GM18873 (cell line): ENCODE data around the gene ARHGAP31.
A peak's percentile ranks its signal among the peaks of the same experiment; 100 is the strongest.

Experiments
- ATAC-seq: cut with Tn5 transposase; IDR thresholded peaks from one replicate; pipeline ENCODE4 v1.9.1; 2021; ENCODE audit warnings: mild to moderate bottlenecking, moderate library complexity, moderate number of reproducible peaks; ENCODE audit not compliant: unreplicated experiment, low FRiP score

Gene ARHGAP31

DNA sequence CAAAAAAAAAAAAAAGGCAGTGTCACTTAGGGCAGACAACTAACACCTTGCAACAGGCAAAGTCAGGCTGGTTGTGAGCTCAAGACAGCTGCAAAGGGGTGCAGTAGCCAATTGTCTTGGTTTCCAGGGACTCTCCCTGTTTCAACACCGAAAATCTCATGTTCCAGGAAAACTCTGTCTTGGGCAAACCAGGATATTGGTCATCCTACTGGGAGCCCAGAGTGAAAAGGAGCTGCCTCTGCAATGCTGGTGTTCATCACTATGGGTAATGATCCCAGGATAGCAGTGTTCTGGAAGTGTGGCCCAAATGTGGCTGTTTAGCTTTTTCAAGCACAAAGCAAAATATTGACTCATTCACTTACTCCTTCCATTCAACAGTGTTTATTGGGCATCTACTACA, 82.6 kb downstream of the ARHGAP31 start:
- no peak for ATAC-seq

DNA sequence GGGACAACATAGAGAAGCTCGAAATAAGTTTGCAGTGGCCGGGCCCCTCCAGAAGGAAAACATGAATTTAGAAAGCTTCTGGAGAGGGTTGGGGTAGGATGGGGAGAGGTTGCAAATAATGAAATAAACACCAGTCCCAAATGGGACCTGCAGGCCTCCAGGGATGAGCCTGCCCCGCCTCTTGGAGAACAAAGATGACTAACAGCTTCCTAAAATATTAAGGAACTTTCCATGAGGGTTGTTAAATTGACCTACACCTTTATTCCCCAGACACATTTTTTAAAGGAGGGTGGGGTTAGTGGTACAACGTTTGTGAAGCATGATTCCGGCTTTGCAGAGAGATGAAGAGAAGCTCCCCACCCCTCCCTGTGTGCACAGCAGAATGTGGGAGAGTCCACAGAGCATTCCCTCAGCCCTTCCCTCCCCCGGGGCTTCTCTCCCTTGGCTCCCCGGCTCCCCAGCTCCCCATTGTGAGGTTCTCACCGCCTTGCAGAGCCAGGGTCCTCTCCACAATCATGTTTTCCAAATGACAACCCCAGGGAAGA, 84.1 kb downstream of the ARHGAP31 start:
- no peak for ATAC-seq

DNA sequence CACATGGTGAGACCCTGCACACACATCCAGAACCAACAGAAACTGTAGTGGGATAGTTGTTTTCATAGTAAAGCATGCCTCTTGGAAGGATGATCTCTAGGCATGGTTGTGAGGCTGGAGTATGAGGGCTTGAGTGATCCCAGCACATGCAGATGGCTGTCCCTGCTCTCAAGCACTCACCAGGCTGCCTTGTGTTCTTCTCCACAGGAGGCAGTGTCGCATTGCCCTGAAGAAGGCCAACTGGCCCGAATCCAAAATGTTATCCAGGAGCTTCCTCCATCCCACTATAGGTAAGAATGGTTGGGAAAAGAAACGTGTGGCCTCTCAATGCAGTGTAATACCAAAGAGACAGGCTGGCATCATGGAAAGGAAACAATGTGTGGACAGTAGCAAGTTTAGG, 86.5 kb downstream of the ARHGAP31 start:
- no peak for ATAC-seq

DNA sequence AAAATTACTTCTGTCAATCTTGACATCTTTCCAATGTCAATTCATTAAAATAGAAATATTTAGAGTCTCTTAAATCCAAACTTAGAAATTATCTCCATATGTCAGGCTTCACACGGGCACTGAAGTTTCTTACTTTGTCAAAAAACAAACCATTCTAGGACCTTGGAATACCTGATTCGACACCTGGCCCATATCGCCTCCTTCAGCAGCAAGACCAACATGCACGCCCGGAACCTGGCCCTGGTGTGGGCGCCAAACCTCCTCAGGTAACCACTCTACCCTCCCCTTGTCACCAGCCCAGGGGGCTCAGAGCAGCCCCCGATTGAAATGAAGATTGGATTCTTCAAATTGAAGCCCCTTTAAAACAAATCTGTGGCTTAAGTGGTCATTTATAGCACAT, 88.0 kb downstream of the ARHGAP31 start:
- ATAC-seq: no peak

DNA sequence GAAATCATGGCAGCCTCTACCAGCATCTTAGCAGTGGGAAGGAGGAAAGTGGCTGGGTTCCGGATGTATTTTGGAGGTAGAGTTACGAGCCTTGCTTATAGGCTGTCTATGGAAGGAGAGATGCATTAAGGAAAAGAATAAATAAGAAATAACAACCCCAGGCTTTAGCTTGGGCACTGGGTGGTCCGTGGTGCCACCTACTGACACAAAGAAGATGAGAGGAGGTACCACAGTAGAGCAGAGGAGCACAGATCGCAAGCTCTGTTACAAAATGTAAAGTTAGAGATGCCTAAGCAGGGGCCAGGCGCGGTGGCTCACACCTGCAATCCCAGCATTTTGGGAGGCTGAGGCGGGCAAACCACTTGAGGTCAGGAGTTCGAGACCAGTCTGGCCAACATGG, 94.4 kb downstream of the ARHGAP31 start:
- no peak for ATAC-seq

DNA sequence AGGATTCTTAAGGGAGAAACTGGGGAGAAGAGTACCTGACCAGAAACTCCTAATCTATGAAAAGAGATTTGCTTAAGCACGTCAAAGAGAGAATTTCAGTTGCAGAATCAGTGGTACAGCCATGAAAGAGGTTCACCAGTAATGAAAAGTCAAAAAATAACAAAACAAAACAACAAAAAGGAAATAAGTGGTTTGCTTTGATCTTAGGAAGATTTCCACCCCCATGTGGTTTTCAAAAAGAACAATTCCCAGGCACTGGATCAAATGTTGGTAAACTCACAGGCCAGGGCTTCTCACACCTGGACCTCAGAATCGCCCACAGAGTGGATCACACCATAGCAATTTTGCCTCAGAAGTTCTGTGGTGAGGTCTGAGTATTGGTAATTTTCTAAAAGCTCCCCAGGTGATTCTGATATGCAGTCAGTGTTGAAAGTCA, 101.8 kb downstream of the ARHGAP31 start:
- peak; percentile 59 for ATAC-seq

DNA sequence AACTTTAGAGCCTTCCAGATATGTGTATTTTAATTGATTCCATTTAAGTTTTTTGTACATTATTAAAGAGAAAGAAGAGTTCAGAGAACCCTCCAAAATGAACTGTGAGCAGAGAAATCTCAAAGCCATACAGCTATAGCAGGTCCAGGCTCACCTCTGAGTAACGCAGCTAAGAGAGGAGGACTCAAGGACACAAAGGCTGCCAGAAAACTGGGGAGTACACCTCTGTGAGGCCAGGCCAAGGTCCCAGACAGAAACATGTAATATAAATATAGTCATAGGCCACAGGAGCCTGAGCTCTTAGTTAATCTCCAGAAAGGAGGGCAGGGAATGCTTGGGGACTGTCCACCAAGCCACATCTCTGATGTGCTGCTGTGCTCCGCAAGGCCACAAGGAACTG, 102.7 kb downstream of the ARHGAP31 start:
- ATAC-seq: no peak

DNA sequence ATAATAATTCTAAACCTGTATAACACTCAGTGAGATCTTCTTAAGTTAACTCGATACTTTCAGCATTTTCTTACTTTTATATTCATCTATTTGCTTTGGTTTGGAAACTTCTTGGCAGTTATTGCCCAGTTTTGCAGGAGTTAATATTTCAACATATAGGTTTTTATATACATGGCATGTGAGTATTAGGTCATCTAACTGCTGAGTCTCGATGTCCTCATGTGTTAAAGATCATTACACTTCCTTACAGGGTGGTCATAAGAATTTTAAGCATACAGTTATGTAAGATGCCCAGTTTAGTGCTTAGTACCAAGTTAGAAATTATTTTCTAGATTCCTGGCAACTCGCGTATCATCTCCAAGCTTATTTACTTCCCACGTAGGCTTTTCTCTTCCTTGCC, 106.3 kb downstream of the ARHGAP31 start:
- no peak for ATAC-seq

DNA sequence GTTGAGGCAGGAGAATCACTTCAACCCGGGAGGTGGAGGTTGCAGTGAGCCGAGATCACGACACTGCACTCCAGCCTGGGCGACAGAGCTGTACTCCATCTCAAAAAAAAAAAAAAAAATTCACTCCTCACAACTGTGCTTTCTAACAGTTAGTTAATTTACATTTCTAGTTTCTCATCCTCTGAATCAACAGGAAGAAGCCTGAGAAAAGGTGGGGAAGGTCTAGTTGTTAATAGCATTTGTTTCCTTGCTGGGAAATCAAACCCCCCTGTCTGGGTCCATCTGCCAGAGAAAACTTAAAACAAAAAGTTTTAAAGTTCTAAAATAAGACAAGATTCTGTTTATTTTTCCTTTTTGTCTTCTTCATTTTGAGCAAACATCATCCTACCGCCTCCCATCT, 106.9 kb downstream of the ARHGAP31 start:
- ATAC-seq: peak; percentile 48

DNA sequence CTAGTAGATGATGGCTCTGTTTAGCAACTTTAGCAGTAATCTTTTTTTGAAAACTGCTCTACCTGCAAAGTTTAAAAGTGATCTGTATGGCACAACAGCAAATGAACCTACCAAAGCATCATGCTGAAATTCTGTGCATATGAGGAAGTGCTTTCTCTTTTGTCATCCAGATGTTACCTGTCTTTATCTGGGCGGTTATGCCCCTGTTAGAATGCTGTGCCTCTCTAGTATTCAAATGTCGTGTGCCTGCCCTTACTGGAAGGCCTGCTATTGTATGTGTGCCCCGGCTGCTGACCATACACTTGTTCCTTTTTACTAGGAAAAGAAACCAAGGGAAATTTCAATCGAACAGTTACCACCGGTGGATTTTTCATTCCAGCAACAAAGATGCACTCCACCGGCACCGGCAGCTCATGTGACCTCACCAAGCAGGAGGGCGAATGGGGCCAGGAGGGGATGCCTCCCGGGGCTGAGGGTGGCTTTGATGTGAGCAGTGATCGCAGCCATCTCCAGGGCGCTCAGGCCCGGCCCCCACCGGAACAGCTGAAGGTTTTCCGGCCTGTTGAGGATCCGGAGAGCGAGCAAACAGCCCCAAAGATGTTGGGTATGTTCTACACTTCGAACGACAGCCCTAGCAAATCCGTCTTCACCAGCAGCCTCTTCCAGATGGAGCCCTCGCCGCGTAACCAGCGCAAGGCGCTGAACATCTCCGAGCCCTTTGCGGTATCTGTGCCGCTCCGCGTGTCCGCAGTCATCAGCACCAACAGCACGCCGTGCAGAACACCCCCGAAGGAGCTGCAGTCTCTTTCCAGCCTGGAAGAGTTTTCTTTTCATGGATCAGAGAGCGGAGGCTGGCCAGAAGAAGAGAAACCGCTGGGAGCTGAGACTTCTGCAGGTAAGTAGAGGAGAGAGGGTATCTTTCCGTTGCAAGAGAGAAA, 107.6 kb downstream of the ARHGAP31 start:
- peak; percentile 75 for ATAC-seq

DNA sequence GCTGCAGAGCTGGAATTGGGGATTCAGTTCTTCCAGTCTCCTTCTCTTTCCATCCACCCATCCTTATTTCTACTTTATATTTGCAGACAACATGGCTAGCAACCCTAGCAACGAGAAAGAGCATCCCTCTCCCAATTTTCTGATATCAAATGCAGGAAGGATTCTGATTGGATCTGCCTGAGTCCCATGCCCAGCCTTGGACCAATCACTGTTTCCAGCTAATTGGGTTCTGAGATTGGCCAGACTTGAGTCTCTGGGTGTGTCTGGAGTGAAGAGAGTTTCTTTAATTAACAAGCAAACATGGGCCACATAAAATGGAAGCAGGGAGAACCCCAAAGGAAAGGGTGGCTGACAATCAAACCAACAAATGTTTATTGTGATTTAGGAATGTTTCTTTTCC, 108.6 kb downstream of the ARHGAP31 start:
- no peak for ATAC-seq

DNA sequence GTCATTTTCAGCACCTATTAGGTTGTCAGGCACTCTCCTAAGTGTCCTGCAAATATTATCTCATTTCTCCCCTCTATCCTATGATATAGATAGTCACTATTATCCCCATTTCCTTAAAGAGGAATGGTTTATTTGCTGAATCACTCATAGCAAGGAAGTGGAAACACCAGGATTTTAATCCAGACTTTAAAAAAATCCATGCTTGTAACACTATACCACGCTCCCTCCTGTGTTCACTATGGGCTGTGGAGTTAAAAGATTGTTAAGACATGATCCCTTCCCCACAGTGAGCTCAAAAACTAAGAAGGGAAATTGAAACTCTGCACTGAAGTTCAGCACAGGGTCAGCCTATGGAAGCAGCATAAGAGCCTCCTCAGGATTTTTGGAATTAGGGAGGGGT, 109.0 kb downstream of the ARHGAP31 start:
- no peak for ATAC-seq

DNA sequence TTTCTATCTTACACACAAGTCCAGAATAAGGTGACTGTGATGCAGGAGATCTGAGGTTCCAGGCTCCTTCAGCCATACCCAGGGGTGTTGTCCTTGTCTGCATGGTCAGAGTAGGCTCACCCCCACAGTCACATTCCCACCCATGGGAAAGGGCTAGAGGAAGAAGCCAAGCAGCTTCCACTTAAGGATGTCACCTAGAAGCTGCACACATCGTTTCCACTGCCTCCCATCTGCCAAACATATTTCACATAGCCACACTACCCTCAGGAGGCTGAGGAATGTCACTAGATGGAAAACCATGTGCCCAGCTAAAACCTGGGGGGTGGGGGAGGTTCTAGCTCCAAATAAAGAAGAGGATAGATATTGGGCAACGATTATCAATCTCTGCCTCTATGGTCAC, 111.1 kb downstream of the ARHGAP31 start:
- ATAC-seq: no peak

DNA sequence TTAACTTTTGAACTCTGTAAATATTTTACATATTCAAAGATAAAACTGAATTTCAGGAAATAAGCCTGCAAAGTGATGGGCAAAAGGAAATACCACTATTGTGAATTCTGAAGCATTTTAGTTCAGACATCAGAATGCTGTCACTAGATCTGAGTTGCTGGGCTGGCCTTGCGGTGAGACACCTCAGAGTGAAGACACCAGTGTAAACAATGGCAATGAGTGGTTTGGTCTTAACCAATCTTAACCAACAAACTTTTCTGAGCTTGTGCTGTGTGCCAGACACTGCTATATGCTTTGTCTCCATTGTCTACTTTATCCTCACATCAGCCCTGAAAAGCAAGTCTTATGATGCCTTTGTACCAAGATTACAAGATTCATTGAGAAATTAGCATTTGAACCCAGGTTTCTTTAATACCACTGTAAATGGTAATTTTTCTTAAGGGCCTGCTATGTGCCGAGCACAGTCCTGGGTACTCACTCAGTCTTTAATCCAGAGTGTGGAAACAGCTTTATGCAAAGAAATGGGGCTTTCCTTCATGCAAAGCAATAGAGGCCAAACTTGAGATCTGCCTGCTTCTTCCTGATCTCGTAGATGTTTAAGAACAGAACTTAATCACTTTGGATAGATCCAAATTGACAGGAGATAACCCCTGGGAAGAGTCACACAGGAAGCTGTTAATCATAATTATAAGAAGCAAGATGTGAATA, 114.2 kb downstream of the ARHGAP31 start:
- ATAC-seq: no peak

DNA sequence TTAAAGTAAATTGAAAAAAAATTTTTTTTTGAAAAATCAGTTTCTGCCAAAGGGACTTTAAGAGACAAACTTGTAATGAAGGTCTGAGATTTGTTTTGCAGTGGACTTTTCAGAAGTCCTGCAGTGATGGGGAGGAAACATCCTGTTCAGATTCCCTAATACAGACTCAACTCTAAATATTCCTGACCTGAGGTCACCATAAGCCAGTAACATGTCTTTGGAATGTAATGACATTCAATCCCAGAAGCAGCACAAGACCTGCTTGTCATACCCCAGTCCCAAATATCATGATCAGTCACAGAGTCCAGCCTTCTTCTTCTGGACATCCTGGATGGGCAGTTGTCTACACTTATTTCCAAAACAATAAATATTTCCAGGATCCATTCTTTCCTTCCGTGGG, 115.7 kb downstream of the ARHGAP31 start:
- ATAC-seq: no peak

DNA sequence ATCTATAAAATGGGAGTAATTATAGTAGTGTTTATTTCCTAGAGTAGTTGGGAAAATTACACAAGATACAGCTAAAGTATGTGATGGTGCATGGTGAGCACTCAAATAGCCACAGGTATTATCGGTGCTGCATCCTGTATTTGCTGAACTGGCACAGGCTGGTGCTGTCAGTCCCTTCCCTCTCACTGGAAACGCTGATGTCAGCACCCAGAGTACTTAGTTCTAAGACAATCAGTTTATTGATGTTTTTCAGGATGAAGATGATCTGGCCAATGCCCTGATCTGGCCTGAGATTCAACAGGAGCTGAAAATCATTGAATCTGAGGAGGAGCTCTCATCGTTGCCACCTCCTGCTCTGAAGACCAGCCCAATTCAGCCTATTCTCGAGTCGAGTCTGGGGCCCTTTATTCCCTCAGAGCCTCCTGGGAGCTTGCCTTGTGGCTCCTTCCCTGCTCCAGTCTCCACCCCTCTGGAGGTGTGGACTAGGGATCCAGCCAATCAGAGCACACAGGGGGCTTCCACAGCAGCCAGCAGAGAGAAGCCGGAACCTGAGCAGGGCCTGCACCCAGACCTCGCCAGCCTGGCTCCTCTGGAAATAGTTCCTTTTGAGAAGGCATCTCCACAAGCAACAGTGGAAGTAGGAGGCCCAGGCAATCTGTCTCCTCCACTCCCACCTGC, 119.6 kb downstream of the ARHGAP31 start:
- no peak for ATAC-seq

DNA sequence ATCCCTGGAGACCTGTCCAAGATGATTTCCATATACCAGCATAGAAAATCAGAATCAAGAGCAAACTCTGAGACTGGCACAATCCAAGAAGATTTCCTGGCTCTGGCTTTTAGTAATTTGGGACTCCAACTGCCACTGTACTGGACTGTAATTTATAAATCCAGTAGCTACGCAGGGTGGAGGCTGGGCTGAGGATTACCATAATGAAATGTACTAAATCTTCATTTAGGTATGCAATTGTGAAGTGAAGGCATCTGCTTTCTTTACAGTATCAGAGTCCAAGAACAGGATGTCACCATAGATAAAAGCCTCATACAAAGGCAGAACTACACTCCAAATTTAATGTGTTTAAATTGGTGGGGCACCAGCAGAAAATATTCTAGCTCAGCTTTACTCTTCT, 122.7 kb downstream of the ARHGAP31 start:
- ATAC-seq: no peak

DNA sequence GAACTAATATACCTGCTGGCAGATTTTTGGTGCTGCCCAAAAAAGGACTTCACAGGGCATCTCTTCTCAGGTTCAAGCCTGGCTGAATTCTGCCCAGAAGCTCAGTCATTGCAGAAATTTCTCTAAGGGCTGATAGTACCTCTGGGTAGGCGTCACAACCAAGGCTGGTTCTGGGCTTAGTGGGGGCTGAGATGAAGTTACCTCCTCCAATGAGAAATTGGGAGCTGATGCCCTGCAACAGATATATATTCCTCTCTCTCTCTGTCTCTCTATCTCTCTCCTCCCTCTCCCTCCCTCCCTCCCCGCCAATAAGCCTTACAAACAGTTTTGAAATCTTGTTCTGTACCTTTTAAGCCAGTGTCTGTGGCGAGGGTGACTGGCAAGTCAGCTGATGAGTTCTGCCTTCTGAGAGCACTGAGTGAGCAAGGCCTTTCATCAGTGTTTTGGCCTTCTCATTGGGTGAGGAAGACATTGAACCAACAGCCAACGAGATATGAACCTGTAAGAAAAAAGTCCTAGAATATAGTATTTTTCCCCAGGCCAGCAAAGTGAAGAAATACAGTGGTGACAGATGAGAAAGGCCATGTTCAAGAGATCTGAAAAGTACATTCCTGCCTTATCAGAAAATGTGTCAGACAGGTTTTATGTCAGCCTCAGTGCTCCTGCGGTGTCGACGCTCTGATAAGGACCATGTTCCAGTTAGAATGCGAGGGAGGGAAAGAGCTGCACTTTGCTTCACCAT, 123.8 kb downstream of the ARHGAP31 start:
- no peak for ATAC-seq

DNA sequence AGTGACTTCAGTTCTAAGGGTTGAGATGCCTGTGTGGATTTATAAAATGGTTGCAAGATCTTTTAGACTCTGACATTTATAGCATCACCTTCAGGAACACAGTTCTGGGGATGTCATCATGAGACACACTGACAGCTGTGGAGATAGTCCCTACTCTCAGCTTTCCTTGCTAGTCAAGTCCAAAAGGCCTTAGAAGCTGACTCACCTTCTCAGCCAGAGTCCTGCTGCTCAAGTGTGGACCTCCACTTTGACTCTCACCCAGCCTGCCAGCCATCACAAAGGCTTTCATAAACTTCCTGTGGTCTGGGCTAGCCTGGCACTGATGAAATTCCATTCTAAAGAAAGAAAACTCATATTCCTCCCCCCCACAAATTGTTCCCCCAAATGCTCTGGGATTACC, 124.5 kb downstream of the ARHGAP31 start:
- ATAC-seq: no peak

DNA sequence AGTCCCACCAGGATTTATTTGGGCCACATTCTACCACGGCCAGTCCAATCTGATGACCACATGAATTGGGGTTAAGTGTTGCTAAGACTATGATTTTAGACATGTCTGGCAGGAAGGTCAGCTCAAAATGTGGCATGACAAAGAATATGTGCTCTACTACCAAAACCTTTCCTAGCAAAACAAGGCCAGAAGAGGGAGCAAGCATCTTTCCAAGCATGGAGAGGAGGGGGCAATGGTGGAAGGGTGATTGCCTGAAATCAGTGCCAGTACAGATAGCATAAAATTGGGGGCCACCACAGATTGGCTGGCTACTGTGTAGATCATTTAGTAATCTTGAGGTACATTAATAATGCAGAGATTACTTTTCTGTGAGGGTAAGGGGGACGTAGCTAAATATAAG, 126.0 kb downstream of the ARHGAP31 start:
- no peak for ATAC-seq
